H9 (cell line): ENCODE measurements around the gene AADACL3. TPM values are rescaled to one million over a fixed set of nuclear protein-coding genes. Genes with fewer than 3 reads are reported as not detected.

Source experiments
- DNase-seq: peaks from one replicate; pipeline ENCODE4 v3.0.0-alpha.2; 2017
- H2AFZ ChIP-seq: one replicate; pipeline ENCODE4 v1.6.1; 2013; ENCODE audit warnings: mild to moderate bottlenecking, low read length, control low read depth, moderate library complexity
- H2AK5ac ChIP-seq: 2 replicates; pipeline ENCODE4 v1.6.1; 2013; ENCODE audit warnings: low read length, control low read depth, mixed read lengths; ENCODE audit not compliant: insufficient read length
- H2BK120ac ChIP-seq: one replicate; pipeline ENCODE4 v1.6.1; 2013; ENCODE audit warnings: low read depth, mild to moderate bottlenecking, low read length, control low read depth, inconsistent platforms; ENCODE audit not compliant: poor library complexity, severe bottlenecking
- H2BK12ac ChIP-seq: 2 replicates; pipeline ENCODE4 v1.6.1; 2013; ENCODE audit warnings: low read length, control low read depth, mixed read lengths, low read depth; ENCODE audit not compliant: insufficient read length
- H2BK15ac ChIP-seq: 2 replicates; pipeline ENCODE4 v1.6.1; 2013; ENCODE audit warnings: low read depth, low read length, control low read depth
- H2BK20ac ChIP-seq: one replicate; pipeline ENCODE4 v1.6.1; 2013; ENCODE audit warnings: low read depth, mild to moderate bottlenecking, low read length, control low read depth, inconsistent platforms; ENCODE audit not compliant: poor library complexity, severe bottlenecking
- H2BK5ac ChIP-seq: 2 replicates; pipeline ENCODE4 v1.6.1; 2013; ENCODE audit warnings: low read length, control low read depth, mixed read lengths; ENCODE audit not compliant: insufficient read length
- H3K14ac ChIP-seq: 2 replicates; pipeline ENCODE4 v1.6.1; 2013; ENCODE audit warnings: low read length, control low read depth; ENCODE audit not compliant: insufficient read depth
- H3K18ac ChIP-seq: 2 replicates; pipeline ENCODE4 v1.6.1; 2013; ENCODE audit warnings: low read depth, mild to moderate bottlenecking, mixed read lengths, low read length, control low read depth; ENCODE audit not compliant: insufficient read length
- H3K23ac ChIP-seq: 2 replicates; pipeline ENCODE4 v1.6.1; 2013; ENCODE audit warnings: low read length, control low read depth, mixed read lengths, low read depth; ENCODE audit not compliant: insufficient read length
- H3K23me2 ChIP-seq: 2 replicates; pipeline ENCODE4 v1.6.1; 2013; ENCODE audit warnings: low read depth, mild to moderate bottlenecking, mixed read lengths, low read length, control low read depth; ENCODE audit not compliant: insufficient read length, poor library complexity, severe bottlenecking
- H3K27ac ChIP-seq: 2 replicates; pipeline ENCODE4 v1.5.1; 2013; ENCODE audit warnings: low read length, control low read depth, mixed read lengths, low read depth; ENCODE audit not compliant: insufficient read length
- H3K27me3 ChIP-seq: 2 replicates; pipeline ENCODE4 v1.6.1; 2013; ENCODE audit warnings: low read length, control low read depth, inconsistent platforms; ENCODE audit not compliant: insufficient read depth
- H3K4ac ChIP-seq: 2 replicates; pipeline ENCODE4 v1.6.1; 2013; ENCODE audit warnings: low read depth, mild to moderate bottlenecking, control low read depth, inconsistent platforms, low read length, moderate library complexity
- H3K4me1 ChIP-seq: 2 replicates; pipeline ENCODE4 v1.6.1; 2013; ENCODE audit warnings: low read length, control low read depth, inconsistent platforms; ENCODE audit not compliant: insufficient read depth
- H3K4me2 ChIP-seq: 2 replicates; pipeline ENCODE4 v1.6.1; 2013; ENCODE audit warnings: low read length, control low read depth, mixed read lengths; ENCODE audit not compliant: insufficient read length, insufficient read depth
- H3K56ac ChIP-seq: 2 replicates; pipeline ENCODE4 v1.6.1; 2013; ENCODE audit warnings: low read depth, mild to moderate bottlenecking, mixed read lengths, low read length, control low read depth; ENCODE audit not compliant: insufficient read length
- H3K79me1 ChIP-seq: 2 replicates; pipeline ENCODE4 v1.6.1; 2013; ENCODE audit warnings: low read depth, mild to moderate bottlenecking, moderate library complexity, low read length, control low read depth, inconsistent platforms; ENCODE audit not compliant: insufficient read depth, poor library complexity, severe bottlenecking
- H3K79me2 ChIP-seq: 2 replicates; pipeline ENCODE4 v1.6.1; 2013; ENCODE audit warnings: low read length, control low read depth, inconsistent platforms; ENCODE audit not compliant: insufficient read depth
- H3K9ac ChIP-seq: 2 replicates; pipeline ENCODE4 v1.6.1; 2013; ENCODE audit warnings: low read length, control low read depth, mixed read lengths; ENCODE audit not compliant: insufficient read length; ENCODE audit errors: extremely low read depth
- H3K9me3 ChIP-seq: one replicate; pipeline ENCODE4 v1.6.1; 2013; ENCODE audit warnings: low read depth, low read length, inconsistent platforms; ENCODE audit not compliant: control insufficient read depth
- H3T11ph ChIP-seq: one replicate; pipeline ENCODE4 v1.6.1; 2013; ENCODE audit warnings: mild to moderate bottlenecking, low read length, control low read depth, inconsistent platforms
- H4K20me1 ChIP-seq: one replicate; pipeline ENCODE4 v1.6.1; 2013; ENCODE audit not compliant: control insufficient read depth, insufficient read length, insufficient read depth
- H4K5ac ChIP-seq: 2 replicates; pipeline ENCODE4 v1.6.1; 2013; ENCODE audit warnings: low read depth, mild to moderate bottlenecking, mixed read lengths, low read length, control low read depth; ENCODE audit not compliant: insufficient read length
- H4K8ac ChIP-seq: replicated peaks from 2 replicates; pipeline ENCODE4 v1.6.1; 2013; ENCODE audit warnings: low read length, control low read depth, mixed read lengths, low read depth; ENCODE audit not compliant: insufficient read length
- H4K91ac ChIP-seq: 2 replicates; pipeline ENCODE4 v1.6.1; 2013; ENCODE audit warnings: low read depth, mild to moderate bottlenecking, moderate library complexity, mixed read lengths, low read length, control low read depth; ENCODE audit not compliant: insufficient read length
- H3K27ac Mint-ChIP-seq, 3 experiments: 2 replicates in 2 of 3; 3 replicates in 1 of 3; pipeline ENCODE4 v1.8.0; 2020 to 2021; ENCODE audit warnings: mixed read lengths in 3 of 3, mild to moderate bottlenecking in 1 of 3, moderate library complexity in 1 of 3
- H3K27me3 Mint-ChIP-seq: 2 replicates; pipeline ENCODE4 v1.8.0; 2021; ENCODE audit warnings: low read depth, mild to moderate bottlenecking, moderate library complexity, mixed read lengths
- H3K36me3 Mint-ChIP-seq, 3 experiments: 2 replicates in 2 of 3; 3 replicates in 1 of 3; pipeline ENCODE4 v1.8.0; 2020 to 2021; ENCODE audit warnings: low read depth in 3 of 3, mixed read lengths in 3 of 3; ENCODE audit not compliant: insufficient read depth in 1 of 3
- H3K4me1 Mint-ChIP-seq, 2 experiments: 2 replicates each; pipeline ENCODE4 v1.8.0; 2020; ENCODE audit warnings: mixed read lengths in 2 of 2
- H3K4me3 Mint-ChIP-seq, 2 experiments: 2 replicates in 1 of 2; 3 replicates in 1 of 2; pipeline ENCODE4 v1.8.0; 2020 to 2021; ENCODE audit warnings: mild to moderate bottlenecking in 2 of 2, mixed read lengths in 2 of 2, moderate library complexity in 1 of 2
- H3K9me3 Mint-ChIP-seq, 2 experiments: 2 replicates in 1 of 2; 3 replicates in 1 of 2; pipeline ENCODE4 v1.8.0; 2020; ENCODE audit warnings: mild to moderate bottlenecking in 2 of 2, mixed read lengths in 2 of 2, moderate library complexity in 1 of 2
- WGBS: extraction: QIAGEN DNeasy Blood & Tissue Kit; methylation state at CpG from one replicate; pipeline ENCODE4 v1.1.7; 2013; ENCODE audit warnings: missing lambda C conversion rate, low lambda C conversion rate, mixed read lengths; ENCODE audit not compliant: insufficient read length; ENCODE audit errors: extremely low coverage; 5-methylcytosine and 5-hydroxymethylcytosine counted together
- total RNA-seq: library from RNA; stranded (reverse); gene quantifications from 2 replicates; pipeline ENCODE4 v1.2.1, GENCODE V29; 2021
- TF ChIP-seq, protein P1 (sequence below): fragments of 200-600 bp; sonication (generic); conservative IDR thresholded peaks from 3 replicates; pipeline ENCODE4 v1.8.0; 2021; ENCODE audit warnings: antibody characterized with exemption, mild to moderate bottlenecking

Gene AADACL3
- total RNA-seq, 1 experiment from 2014 or later: 0.22 TPM

DNA sequence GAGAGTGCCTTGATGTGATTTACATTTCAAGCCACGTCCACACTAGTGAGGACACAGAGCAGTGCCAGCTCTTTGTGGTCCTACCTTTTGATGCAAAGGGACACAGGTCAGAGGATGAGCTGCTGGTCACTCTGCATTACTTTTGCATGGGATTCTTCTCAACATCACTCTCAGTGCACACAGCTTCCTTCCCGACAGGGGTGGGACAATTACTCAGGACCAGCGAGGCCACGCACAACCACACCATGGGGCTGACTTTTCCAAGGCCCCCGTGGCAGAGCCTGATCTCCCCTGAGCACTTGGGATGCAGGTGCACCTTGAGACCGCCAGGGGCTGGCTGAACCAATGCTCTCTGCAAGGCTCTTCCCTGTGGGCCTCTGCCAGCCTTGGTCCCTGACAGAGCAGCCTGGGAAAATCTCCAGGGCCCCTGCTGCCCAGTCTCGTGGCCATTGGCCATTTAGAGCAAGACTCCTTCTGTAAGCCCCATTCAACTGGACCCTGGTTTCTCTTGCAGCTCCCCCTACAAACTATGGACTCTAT lies 44.4 kb downstream of the AADACL3 start:
- H2BK120ac ChIP-seq: no peak overlapping the region
- no peak overlapping the region for H3K4me2 ChIP-seq
- peak; percentile 67 for DNase-seq
- H3T11ph ChIP-seq: no peak overlapping the region
- TF ChIP-seq, protein P1, sequence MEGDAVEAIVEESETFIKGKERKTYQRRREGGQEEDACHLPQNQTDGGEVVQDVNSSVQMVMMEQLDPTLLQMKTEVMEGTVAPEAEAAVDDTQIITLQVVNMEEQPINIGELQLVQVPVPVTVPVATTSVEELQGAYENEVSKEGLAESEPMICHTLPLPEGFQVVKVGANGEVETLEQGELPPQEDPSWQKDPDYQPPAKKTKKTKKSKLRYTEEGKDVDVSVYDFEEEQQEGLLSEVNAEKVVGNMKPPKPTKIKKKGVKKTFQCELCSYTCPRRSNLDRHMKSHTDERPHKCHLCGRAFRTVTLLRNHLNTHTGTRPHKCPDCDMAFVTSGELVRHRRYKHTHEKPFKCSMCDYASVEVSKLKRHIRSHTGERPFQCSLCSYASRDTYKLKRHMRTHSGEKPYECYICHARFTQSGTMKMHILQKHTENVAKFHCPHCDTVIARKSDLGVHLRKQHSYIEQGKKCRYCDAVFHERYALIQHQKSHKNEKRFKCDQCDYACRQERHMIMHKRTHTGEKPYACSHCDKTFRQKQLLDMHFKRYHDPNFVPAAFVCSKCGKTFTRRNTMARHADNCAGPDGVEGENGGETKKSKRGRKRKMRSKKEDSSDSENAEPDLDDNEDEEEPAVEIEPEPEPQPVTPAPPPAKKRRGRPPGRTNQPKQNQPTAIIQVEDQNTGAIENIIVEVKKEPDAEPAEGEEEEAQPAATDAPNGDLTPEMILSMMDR: peak; percentile 65
- no peak overlapping the region for H2AFZ ChIP-seq
- H3K27me3 ChIP-seq: no peaks in the 10 kb centered on the region
- H3K79me2 ChIP-seq: no peaks in the 10 kb centered on the region
- no peak overlapping the region for H4K5ac ChIP-seq
- H4K91ac ChIP-seq: no peak overlapping the region
- H2BK20ac ChIP-seq: no peak overlapping the region
- no peaks in the 10 kb centered on the region for H3K36me3 Mint-ChIP-seq
- peaks cover 2 to 7% of the 10 kb centered on the region in 2 experiments; a peak in 2 of 4 replicates for H3K4me1 Mint-ChIP-seq
- no peaks in the 10 kb centered on the region for H3K23me2 ChIP-seq
- H2BK15ac ChIP-seq: no peak overlapping the region
- no peak overlapping the region for H3K14ac ChIP-seq
- H3K79me1 ChIP-seq: no peaks in the 10 kb centered on the region
- no peaks in the 10 kb centered on the region for H3K4me1 ChIP-seq
- H3K27me3 Mint-ChIP-seq: peaks cover 11% of the 10 kb centered on the region
- no peak overlapping the region for H3K4ac ChIP-seq
- no peak overlapping the region for H3K56ac ChIP-seq
- H3K9ac ChIP-seq: no peak overlapping the region
- H3K9me3 ChIP-seq: no peaks in the 10 kb centered on the region
- no peak overlapping the region for H3K4me3 Mint-ChIP-seq
- WGBS: no CpG with 5 or more reads among the region's 7 CpGs
- no peak overlapping the region for H3K27ac ChIP-seq
- H3K9me3 Mint-ChIP-seq: peaks cover 0 to 3% of the 10 kb centered on the region in 2 experiments; a peak in 2 of 5 replicates
- H2BK5ac ChIP-seq: no peak overlapping the region
- no peak overlapping the region for H2BK12ac ChIP-seq
- no peak overlapping the region for H3K23ac ChIP-seq
- H3K27ac Mint-ChIP-seq: no peak overlapping the region
- no peak overlapping the region for H4K8ac ChIP-seq
- no peak overlapping the region for H3K18ac ChIP-seq
- H2AK5ac ChIP-seq: no peak overlapping the region
- no peaks in the 10 kb centered on the region for H4K20me1 ChIP-seq
